Stimulated activated CD4-positive, alpha-beta T cell treated with anti-CD3 and anti-CD28 coated beads, Interleukin-12 subunit alpha, Interleukin-12 subunit beta, amount 100 ng/mL, for 4 hours (primary cell): ENCODE measurements around the gene NOTCH4.
"Not testable (repeated sequence)": the region's sequence is repeated elsewhere in the genome, so short reads cannot be mapped to it uniquely, and the experiment has no call there.

Experiments
- DNase-seq: peaks from one replicate; pipeline ENCODE4 v3.0.0-alpha.2; 2020

Gene NOTCH4

GRCh38 chr6:32191696-32192607, 31.9 kb downstream of the NOTCH4 start:
- no peak for DNase-seq

DNA sequence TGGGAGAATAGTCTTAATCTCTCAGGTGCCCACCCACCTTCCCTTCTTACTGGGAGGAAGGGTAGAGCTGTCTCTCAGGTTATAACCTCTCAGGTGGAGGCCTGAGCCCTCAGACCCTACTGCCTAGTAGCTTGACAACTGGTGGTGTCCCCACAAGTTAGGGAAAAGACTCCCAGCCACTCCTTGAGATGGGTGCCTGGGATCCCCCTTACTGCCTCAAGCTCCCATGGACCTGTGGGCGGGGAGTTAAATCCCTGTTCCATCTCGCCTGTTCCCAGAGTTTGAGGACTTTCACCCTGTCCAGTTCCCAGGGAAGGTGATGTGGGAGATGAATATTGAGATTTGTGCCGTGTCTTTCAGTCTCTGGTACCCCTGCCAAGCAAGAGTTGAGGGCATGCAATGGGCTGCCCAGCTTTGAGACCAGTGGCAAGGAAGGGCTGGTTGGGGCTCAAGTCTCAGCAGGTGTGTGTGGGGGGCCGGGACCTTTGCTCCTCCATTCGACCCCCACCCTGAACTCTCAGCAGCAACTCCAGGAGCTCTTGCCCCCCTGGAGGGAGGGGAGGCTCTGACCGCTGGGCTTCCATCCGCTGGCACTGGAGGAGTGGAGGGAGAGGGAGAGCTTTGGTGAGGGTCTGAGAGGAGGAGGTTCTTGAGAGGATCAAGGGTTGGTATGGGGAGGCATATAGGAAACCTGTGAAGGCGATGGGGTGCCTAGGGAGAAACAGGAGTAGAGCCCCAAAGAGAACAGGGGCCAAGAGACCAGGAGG, 32.8 kb downstream of the NOTCH4 start:
- no peak for DNase-seq

GRCh38 chr6:32190054-32190851, 33.6 kb downstream of the NOTCH4 start, which contains the start of gene PBX2:
TSS of gene PBX2 (minus strand) at chr6:32190202. CDS start at chr6:32189915, 287 bp downstream.
- peak; percentile 86 for DNase-seq

GRCh38 chr6:32189742-32190053, 34.2 kb downstream of the NOTCH4 start:
- DNase-seq, result no peak

DNA sequence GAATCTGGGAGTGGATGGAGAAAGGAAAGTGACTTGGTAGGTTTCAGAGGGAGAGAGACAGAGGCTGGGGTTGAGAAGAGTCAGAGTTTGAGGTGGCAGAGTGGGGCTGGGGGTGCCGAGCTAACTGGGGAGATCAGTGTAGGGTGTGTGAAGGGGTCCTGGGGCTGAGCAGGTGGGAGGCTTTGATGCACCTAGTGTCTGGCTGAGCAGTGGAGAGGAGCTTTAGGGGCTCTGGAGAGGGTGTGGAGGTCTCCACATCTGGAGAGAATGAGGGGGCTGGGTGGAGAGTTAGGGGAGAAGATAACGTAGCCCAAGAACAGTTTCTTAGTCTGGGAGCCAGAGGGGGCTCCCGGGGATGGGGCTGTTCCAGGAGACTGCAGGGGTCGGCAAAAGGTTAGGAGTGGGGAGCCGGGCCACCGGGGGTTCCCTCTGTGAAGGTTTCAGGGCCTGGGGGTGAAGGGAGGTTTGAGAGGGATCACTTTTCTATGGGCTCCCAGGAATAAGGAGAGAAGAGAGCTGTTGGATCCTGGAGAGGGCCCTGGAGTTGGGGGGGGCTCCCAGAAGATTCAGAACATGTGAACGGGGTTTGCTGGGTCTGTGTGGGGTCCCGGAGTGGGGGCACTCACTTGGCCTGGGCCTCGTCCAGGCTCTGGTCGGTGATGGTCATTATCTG, 34.7 kb downstream of the NOTCH4 start:
- no peak for DNase-seq

DNA sequence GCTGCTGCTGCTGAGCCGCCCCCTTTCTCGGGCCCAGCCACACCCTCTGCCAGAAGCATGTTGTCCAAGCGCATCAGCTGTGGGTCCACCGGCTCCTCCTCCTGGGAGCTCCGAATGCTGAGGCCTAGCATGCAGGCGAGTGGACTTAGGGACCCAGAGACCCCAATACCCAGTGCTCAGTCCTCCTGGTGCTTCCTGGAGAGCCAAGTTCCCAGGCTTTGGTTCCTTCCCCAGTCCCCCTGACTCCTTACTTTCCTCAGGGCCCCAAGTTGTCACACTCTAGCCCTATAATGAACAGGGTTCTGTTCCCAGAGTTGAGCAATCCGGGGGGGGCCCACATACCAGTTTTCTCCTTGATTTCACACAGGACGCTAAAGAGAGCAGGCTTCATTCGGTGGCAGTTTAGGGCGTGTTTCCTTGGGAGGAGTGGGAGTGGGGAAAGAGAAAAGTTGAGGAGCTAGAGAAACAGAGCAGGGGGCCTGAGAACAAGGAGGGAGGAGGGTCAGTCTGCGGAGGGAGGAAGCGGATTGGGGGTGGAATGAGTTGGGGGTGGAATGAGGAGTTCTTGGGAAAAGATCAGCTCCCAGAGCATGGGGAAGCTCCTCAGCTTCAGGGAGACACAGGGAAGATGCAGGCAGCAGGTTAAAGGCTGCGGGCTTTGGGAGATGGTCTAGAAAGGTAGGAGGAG, 35.3 kb downstream of the NOTCH4 start:
- DNase-seq, result no peak

DNA sequence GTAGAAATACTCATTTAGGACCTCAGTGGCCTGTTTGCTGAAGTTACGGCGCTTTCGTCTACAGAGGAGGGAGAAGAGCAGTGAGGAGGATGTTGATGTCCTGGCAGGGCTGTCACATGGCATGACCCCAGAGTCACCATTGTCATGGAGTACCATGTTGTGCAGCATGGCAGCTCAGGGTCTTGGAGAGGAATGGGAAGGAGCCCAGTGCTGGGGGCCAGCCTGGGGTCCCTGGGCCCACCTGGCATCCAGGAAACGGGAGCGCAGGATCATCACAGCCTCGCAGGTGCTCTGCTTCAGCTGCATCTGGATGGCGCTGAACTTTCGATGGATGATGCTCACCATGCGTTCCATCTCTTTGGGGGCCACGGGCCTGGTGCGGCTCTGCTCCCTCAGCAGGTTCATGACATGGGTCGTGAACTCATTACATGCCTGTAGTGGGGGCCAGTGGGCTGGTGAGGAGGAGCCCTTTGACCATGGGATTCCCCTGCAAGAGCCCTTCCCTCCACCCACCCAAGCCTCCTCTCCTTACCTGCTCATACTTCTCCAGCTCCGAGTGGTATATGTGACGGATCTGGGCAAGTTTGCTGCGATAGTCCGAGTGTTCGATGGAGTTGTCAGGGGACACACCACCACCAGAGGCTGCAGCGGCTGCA, 36.0 kb downstream of the NOTCH4 start:
- not testable (repeated sequence) for DNase-seq

GRCh38 chr6:32187009-32187709, 36.7 kb downstream of the NOTCH4 start:
- no peak for DNase-seq

DNA sequence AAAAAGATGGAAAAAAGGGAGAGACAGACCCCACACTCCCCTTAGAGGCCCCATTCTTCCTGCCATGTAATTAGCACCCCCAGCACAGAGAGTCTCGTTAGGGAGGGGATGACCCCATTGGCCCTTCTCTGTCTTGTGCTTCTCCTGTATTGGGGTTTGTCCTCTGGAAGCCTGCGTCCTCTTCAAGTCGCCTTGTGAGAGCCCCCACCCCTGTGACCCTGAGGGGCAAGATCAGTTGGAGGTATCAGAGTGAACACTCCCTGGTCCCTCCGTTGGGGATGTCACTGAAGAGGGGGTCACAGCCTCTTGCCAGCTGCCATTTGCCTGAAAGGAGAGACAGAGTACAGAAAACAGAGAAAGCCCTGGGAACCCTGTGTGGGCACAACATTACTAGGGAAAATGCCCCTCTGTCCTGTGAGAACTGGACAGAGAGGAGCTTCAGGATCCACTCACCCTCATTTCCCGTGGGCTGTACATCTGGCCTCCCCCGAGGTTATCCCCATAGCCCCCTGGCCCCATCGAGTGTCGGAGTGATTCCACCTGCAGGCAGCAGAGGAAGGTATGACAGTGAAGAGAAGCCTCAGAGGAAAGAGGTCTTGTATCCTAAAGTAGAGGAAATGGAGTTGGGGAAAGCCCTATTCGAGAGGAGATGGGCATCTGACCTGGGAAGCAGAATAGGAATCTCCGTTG, 37.6 kb downstream of the NOTCH4 start:
- DNase-seq, result not testable (repeated sequence)

DNA sequence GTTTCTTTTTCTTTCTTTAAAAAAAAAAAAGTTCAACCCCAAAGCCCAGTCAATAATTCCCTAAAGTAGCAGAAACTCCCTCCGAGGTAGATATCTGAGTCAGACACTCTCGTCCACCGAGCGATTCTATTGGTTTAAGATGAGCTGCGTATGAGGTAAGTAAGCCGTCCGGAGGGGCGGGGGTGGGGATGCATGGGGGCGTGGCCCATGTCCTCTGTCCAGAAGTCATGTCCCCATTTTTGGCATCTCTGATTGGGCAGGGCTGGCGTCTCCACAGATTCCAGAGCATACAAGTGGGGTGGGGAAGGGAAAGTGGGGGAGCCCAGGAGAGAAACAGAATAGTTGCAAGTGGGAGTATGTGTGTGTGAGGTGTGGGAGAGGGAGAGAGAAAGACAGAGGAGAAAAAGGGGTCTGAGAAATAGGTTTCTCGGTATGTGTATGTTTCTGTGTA, 38.2 kb downstream of the NOTCH4 start:
- DNase-seq, result peak; percentile 51

GRCh38 chr6:32184084-32184640, 39.7 kb downstream of the NOTCH4 start, which contains the start of gene AGER:
TSS of gene AGER (minus strand) at chr6:32184253. CDS start at chr6:32184222, 31 bp downstream.
- DNase-seq, result no peak

DNA sequence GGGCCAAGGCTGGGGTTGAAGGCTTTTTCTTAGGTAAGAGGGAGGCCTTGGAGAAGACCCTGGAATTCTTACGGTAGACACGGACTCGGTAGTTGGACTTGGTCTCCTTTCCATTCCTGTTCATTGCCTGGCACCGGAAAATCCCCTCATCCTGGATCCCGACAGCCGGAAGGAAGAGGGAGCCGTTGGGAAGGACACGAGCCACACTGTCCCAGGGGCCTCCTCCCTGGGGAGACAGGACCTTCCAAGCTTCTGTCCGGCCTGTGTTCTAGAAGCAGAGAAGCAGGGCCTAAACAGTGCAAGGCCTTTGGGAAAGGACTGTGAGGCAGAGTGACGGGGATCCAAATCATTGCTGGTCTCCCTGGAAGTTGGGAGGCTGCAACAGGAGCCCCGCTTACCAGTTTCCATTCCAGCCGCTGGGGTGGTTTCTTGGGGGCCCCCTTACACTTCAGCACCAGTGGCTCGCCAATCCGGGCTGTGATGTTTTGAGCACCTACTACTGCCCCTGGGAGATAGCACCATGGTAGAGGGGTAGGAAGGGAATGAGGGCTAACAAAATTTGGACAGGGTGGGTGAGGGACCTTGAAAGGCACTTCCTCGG, 40.3 kb downstream of the NOTCH4 start:
- DNase-seq, result no peak

- no peak for DNase-seq
Observed at GRCh38 chr6:32183030-32183429, 40.8 kb downstream of the NOTCH4 start.

- no peak for DNase-seq
Observed at GRCh38 chr6:32182555-32182981, 41.3 kb downstream of the NOTCH4 start.

DNA sequence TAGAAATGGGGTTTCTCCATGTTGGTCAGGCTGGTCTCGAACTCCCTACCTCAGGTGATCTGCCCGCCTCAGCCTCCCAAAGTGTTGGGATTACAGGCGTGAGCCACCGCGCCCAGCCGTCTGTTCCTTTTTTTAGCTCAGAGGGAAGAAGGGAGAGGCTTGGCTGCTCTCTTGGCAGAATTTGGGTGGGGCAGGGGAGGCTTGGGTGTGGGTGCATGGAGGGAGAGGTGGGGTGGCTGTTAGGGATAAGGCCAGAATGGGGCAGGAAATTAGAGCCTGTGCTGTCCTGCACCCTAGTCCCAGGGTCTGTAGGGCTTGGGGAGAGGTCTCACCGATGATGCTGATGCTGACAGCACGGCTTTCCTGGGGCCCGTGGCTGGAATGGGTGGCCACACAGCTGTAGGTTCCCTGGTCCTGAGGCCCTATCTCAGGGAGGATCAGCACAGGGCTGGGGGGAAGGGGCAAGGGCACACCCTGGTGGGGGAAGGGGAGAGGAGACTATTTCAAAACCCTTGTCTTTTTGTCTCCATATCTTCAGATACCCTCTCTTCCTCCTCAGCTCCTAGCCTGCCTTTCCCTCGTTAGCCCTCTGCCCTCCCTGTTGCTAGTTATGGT, 41.8 kb downstream of the NOTCH4 start:
- DNase-seq, result no peak

DNA sequence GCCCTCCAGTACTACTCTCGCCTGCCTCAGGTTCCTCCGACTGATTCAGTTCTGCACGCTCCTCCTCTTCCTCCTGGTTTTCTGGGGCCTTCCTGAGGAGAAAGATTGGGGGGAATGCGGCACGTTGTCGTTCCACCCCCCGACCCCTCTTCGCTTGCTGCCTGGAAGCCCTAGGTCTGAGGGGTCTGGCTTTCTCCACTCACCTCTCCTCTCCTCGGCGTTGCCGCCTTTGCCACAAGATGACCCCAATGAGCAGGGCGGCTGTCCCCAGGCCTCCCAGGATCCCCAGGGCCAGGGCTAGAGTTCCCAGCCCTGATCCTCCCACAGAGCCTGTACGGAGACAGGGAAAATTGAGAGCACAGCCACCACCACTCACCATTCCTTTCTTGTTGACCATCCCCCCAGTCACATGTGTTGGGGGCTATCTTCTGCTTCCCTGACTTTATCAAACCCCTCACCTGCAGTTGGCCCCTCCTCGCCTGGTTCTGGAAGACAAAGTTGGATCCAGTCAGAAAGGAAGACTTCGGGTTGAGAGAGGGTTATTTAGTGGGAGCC, 42.6 kb downstream of the NOTCH4 start:
- no peak for DNase-seq

DNA sequence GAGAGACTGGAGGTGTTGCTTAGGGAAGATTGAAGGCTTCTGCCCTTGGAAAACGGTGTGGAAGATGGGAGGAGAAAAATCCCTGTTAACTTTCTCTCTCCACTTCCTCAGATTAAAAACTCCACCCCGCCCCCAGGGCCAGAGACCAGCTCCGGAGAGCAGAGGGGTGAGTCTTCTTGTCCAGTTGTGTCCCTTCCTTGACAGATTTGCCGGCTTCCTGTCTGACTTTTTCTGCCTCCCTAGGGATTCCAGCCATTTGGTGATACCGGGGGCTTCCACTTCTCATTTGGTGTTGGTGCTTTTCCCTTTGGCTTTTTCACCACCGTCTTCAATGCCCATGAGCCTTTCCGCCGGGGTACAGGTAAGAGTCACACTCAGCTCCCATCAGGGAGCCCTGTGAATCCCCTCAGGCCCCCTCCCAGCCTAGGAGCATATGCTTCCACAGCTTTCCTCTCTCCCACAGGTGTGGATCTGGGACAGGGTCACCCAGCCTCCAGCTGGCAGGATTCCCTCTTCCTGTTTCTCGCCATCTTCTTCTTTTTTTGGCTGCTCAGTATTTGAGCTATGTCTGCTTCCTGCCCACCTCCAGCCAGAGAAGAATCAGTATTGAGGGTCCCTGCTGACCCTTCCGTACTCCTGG, 44.0 kb downstream of the NOTCH4 start:
- DNase-seq, result no peak
